WERI-Rb-1 (cell line): ENCODE measurements around the gene WASL.

Source experiments
- DNase-seq: peaks from one replicate; pipeline ENCODE4 v3.0.0-alpha.2; 2020
- H3K27ac ChIP-seq: fragments of 250-450 bp; sonication (Bioruptor Pico); 2 replicates; pipeline ENCODE4 v1.5.1; 2020; ENCODE audit warnings: mild to moderate bottlenecking, moderate library complexity
- H3K27me3 ChIP-seq: fragments of 250-450 bp; sonication (Bioruptor Pico); 2 replicates; pipeline ENCODE4 v1.5.1; 2021; ENCODE audit warnings: mild to moderate bottlenecking, low read depth, moderate library complexity; ENCODE audit not compliant: insufficient read depth, severe bottlenecking
- H3K36me3 ChIP-seq: fragments of 250-450 bp; sonication (Bioruptor Pico); 2 replicates; pipeline ENCODE4 v1.5.1; 2020; ENCODE audit warnings: mild to moderate bottlenecking, moderate library complexity
- H3K4me3 ChIP-seq: 2 replicates; pipeline ENCODE4 v1.5.1; 2011; ENCODE audit warnings: low read depth, mild to moderate bottlenecking, control low read depth, low read length
- H3K9me3 ChIP-seq: fragments of 250-450 bp; sonication (Bioruptor Pico); 2 replicates; pipeline ENCODE4 v1.5.1; 2021; ENCODE audit warnings: mild to moderate bottlenecking, moderate library complexity; ENCODE audit not compliant: severe bottlenecking
- CTCF ChIP-seq: IDR thresholded peaks from 2 replicates; pipeline ENCODE4 v1.5.1; 2011; ENCODE audit warnings: low read depth, mild to moderate bottlenecking, control low read depth, inconsistent platforms, low read length

Gene WASL

GRCh38 chr7:123763191-123763661 is 14.4 kb upstream of the WASL start:
- DNase-seq: no peak
- Histone ChIP-seq H3K27ac (no peak overlapping the region), H3K36me3 (no peaks in the 10 kb centered on the region), H3K27me3 (no peaks in the 10 kb centered on the region), H3K4me3 (no peak overlapping the region), H3K9me3 (no peaks in the 10 kb centered on the region)
- TF ChIP-seq CTCF: no peak

- Histone ChIP-seq H3K9me3 (no peaks in the 10 kb centered on the region), H3K36me3 (no peaks in the 10 kb centered on the region), H3K27ac (no peak overlapping the region), H3K4me3 (no peak overlapping the region), H3K27me3 (no peaks in the 10 kb centered on the region)
- no peak for TF ChIP-seq CTCF
- DNase-seq: no peak
Measured at GRCh38 chr7:123761729-123762128, 12.9 kb upstream of the WASL start.

DNA sequence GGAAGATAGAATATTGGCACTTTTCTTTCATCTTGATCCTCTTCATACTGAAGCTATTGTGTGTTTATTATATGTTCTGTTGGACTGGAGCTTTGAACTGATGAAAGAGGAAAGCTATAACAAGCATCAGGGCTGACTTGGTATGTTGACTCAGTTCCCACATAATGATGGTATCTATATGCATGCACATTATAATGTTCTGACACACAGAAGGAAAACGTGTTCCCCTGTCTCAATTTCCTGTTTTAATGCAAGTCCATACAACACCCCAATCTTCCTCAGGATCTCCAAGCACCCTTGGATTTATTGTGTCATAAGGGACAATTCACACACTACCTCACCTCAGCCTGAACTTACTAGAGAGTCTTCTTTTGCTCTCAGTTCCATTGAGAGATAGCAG is 8.3 kb upstream of the WASL start:
- Histone ChIP-seq H3K9me3 (no peaks in the 10 kb centered on the region), H3K27ac (no peak overlapping the region), H3K36me3 (no peaks in the 10 kb centered on the region), H3K4me3 (no peak overlapping the region), H3K27me3 (no peaks in the 10 kb centered on the region)
- no peak for TF ChIP-seq CTCF
- DNase-seq: no peak

- Histone ChIP-seq H3K36me3 (no peaks in the 10 kb centered on the region), H3K27me3 (no peaks in the 10 kb centered on the region), H3K4me3 (no peak overlapping the region), H3K27ac (no peak overlapping the region), H3K9me3 (no peaks in the 10 kb centered on the region)
- no peak for DNase-seq
- TF ChIP-seq CTCF: no peak
Measured at GRCh38 chr7:123755338-123755737, 6.5 kb upstream of the WASL start.

GRCh38 chr7:123754271-123754871 is 5.6 kb upstream of the WASL start:
- TF ChIP-seq CTCF: no peak
- Histone ChIP-seq H3K4me3 (no peak overlapping the region), H3K36me3 (no peaks in the 10 kb centered on the region; the same call in 1 of the 2 replicates), H3K9me3 (no peaks in the 10 kb centered on the region), H3K27me3 (no peaks in the 10 kb centered on the region), H3K27ac (no peak overlapping the region)
- DNase-seq: no peak

- DNase-seq: no peak
- peaks cover 2% of the 10 kb centered on the region; the same call in 1 of the 2 replicates for H3K36me3 ChIP-seq
- no peak overlapping the region for H3K27ac ChIP-seq
- no peak for TF ChIP-seq CTCF
- H3K9me3 ChIP-seq: no peaks in the 10 kb centered on the region
- no peaks in the 10 kb centered on the region for H3K27me3 ChIP-seq
- no peak overlapping the region for H3K4me3 ChIP-seq
Measured at GRCh38 chr7:123752534-123752933, 3.7 kb upstream of the WASL start.
